ENCODE data around the gene RAMP3. TPM values are rescaled to one million over a fixed set of nuclear protein-coding genes. Genes with fewer than 3 reads are reported as not detected.

Gene RAMP3
- total and polyA plus RNA-seq, 8 donors, result 2.6 to 21.8 (median 11.1) TPM

DNA sequence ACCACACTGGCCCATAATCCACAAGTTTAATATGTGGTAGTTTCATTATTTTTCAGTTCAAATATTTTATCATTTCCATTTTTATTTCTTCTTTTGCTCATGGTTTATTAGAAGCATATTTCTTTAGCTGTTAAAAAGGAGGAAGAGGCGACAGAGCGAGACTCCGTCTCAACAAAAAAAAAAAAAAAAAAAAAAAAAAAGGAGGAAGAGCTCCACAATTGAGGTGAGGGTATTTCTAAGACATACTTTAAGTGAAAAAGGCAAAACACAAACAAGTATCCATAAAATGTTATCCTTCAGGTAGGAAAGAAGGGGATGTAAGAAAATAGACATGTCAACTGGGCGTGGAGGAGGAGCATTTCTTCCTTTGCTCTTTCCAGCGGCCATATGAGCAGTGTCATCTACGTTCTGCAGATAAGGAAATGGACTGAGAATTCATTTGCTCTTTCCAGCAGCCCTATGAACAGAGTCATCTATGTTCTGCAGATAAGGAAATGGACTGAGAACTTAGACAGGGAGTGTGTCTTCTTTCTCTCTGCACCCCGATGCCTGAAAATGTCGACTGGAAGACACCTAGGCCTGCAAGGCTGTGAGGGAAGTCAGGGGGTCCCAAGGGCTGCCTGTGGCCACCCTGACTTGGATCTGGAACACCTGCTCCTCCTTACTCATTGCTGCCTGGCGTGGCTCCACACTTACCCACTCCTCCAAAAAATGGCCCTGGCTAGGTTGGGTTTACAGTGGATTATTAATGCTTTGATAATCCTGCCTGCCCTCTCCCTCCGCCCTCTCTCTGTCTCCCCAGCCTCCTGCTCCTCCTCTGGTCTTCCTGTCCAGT lies 18.9 kb upstream of the RAMP3 start:
- intact Hi-C loops (cut with DNase I; ENCODE audit: low total_unique reads), result loop anchor here (10.0 kb wide), 2 partner anchors 164 to 284 kb away; partner anchors contain the start of gene MYO1G
- no peaks in the 10 kb centered on the region for H3K4me1 ChIP-seq
- WGBS, 5 donors, result 63 to 74% (median 71%) methylated on average over 10 of the region's 10 CpGs
- no peak overlapping the region for H3K27ac ChIP-seq
- H3K9me3 ChIP-seq, result no peaks in the 10 kb centered on the region
- peaks cover 0 to under 1% (median 0%) of the 10 kb centered on the region in 3 donors for H3K27me3 ChIP-seq
- H3K4me3 ChIP-seq, result no peak overlapping the region
- no peak for DNase-seq
- no peaks in the 10 kb centered on the region for H3K36me3 ChIP-seq
- TF ChIP-seq POLR2A (IDR thresholded peaks at IDR 0.05) (no peak), EP300 (IDR thresholded peaks at IDR 0.05) (no peak), POLR2AphosphoS5 (IDR thresholded peaks at IDR 0.05) (no peak)
- TF ChIP-seq, protein P1, sequence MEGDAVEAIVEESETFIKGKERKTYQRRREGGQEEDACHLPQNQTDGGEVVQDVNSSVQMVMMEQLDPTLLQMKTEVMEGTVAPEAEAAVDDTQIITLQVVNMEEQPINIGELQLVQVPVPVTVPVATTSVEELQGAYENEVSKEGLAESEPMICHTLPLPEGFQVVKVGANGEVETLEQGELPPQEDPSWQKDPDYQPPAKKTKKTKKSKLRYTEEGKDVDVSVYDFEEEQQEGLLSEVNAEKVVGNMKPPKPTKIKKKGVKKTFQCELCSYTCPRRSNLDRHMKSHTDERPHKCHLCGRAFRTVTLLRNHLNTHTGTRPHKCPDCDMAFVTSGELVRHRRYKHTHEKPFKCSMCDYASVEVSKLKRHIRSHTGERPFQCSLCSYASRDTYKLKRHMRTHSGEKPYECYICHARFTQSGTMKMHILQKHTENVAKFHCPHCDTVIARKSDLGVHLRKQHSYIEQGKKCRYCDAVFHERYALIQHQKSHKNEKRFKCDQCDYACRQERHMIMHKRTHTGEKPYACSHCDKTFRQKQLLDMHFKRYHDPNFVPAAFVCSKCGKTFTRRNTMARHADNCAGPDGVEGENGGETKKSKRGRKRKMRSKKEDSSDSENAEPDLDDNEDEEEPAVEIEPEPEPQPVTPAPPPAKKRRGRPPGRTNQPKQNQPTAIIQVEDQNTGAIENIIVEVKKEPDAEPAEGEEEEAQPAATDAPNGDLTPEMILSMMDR (IDR thresholded peaks at IDR 0.05), result no peak

DNA sequence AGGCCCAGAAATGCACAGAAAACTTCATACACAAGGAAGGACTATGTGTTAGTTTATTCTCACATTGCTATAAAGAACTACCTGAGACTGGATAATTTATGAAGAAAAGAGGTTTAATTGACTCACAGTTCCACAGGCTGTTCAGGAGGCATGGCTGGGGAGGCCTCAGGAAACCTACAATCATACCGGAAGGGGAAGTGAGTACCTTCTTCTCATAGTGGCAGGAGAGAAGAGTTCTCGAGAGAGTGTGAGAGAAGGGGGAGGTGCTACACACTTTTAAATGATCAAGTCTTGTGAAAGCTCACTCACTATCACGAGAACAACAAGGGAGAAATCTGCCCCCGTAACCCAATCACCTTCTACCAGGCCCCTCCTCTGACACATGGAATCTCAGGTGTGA lies 16.8 kb upstream of the RAMP3 start:
- H3K9me3 ChIP-seq, result no peaks in the 10 kb centered on the region
- TF ChIP-seq POLR2A (IDR thresholded peaks at IDR 0.05), result no peak
- TF ChIP-seq, protein P1 (IDR thresholded peaks at IDR 0.05), result no peak
- no peak for TF ChIP-seq EP300 (IDR thresholded peaks at IDR 0.05)
- TF ChIP-seq POLR2AphosphoS5 (IDR thresholded peaks at IDR 0.05), result no peak
- intact Hi-C loops (cut with DNase I; ENCODE audit: low total_unique reads), result no loop called here
- no peak overlapping the region for H3K27ac ChIP-seq
- DNase-seq, result no peak
- no peaks in the 10 kb centered on the region for H3K36me3 ChIP-seq
- 69 to 79% (median 77%) methylated on average over 4 of the region's 4 CpGs for WGBS, 5 donors
- H3K27me3 ChIP-seq, result peaks cover 0 to 15% (median 0%) of the 10 kb centered on the region in 3 donors
- H3K4me1 ChIP-seq, result no peaks in the 10 kb centered on the region
- H3K4me3 ChIP-seq, result no peak overlapping the region

DNA sequence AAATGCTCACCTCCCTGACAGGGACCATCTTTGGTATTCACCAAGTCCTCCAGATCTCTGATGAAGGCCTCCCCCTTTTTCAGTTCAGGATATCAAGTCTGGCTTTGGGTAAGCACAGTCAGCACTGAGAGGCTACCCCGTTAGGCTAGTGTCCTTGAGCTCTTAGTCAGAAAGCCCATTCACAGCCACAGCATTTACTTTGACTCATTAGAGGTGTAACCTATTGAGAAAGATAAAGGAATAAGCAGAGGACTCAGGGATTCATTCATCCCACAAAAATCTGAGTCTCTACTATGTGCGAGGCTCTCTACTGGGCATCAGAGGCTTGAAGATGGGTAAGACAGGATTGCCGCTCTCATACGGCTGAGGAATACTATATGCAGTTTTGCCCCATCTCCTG lies 14.0 kb upstream of the RAMP3 start:
- Histone ChIP-seq H3K27ac (no peak overlapping the region), H3K4me3 (no peak overlapping the region), H3K36me3 (no peaks in the 10 kb centered on the region), H3K9me3 (no peaks in the 10 kb centered on the region), H3K4me1 (no peaks in the 10 kb centered on the region), H3K27me3 (peaks cover 0 to 40% (median 8%) of the 10 kb centered on the region in 3 donors)
- 77 to 93% (median 84%) methylated on average over 4 of the region's 4 CpGs for WGBS, 5 donors
- DNase-seq, result no peak
- TF ChIP-seq, protein P1 (IDR thresholded peaks at IDR 0.05), result no peak
- no peak for TF ChIP-seq POLR2A (IDR thresholded peaks at IDR 0.05)
- TF ChIP-seq EP300 (IDR thresholded peaks at IDR 0.05), result no peak
- no peak for TF ChIP-seq POLR2AphosphoS5 (IDR thresholded peaks at IDR 0.05)
- intact Hi-C loops (cut with DNase I; ENCODE audit: low total_unique reads), result no loop called here

DNA sequence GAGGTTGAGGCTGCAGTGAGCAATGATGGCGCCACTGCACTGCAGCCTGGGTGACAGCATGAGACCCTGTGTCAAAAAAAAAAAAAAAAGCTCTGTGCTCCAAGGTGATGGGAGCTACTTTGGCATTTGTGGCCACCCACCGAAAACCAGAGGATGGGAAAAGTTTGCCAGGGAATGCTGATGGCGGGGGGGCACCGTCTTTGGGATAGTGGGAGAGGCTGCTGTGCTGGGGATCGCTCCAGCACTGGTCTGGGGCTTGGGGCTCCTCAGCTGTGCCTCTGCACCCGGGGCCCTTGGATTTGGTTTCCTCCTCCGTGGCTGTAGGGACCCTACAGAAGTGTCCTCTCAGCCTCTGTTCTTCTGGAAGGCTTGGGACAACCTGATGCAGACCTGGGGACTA lies 11.7 kb upstream of the RAMP3 start:
- Histone ChIP-seq H3K4me1 (no peaks in the 10 kb centered on the region), H3K27ac (no peak overlapping the region), H3K4me3 (no peak overlapping the region), H3K27me3 (peaks cover 0 to 42% (median 9%) of the 10 kb centered on the region in 3 donors), H3K36me3 (no peaks in the 10 kb centered on the region), H3K9me3 (no peaks in the 10 kb centered on the region)
- intact Hi-C loops (cut with DNase I; ENCODE audit: low total_unique reads), result no loop called here
- DNase-seq, result no peak
- WGBS, 5 donors, result 79 to 94% (median 83%) methylated on average over 6 to 7 of the region's 7 CpGs
- no peak for TF ChIP-seq EP300 (IDR thresholded peaks at IDR 0.05)
- TF ChIP-seq POLR2A (IDR thresholded peaks at IDR 0.05), result no peak
- TF ChIP-seq POLR2AphosphoS5 (IDR thresholded peaks at IDR 0.05), result no peak
- TF ChIP-seq, protein P1 (IDR thresholded peaks at IDR 0.05), result no peak
